ENCODE results near the gene GLB1L2. TPM values are rescaled to one million over a fixed set of nuclear protein-coding genes. Genes with fewer than 3 reads are reported as not detected.
"Not testable (repeated sequence)": the region's sequence is repeated elsewhere in the genome, so short reads cannot be mapped to it uniquely, and the experiment has no call there.

The GLB1L2 gene, protein sequence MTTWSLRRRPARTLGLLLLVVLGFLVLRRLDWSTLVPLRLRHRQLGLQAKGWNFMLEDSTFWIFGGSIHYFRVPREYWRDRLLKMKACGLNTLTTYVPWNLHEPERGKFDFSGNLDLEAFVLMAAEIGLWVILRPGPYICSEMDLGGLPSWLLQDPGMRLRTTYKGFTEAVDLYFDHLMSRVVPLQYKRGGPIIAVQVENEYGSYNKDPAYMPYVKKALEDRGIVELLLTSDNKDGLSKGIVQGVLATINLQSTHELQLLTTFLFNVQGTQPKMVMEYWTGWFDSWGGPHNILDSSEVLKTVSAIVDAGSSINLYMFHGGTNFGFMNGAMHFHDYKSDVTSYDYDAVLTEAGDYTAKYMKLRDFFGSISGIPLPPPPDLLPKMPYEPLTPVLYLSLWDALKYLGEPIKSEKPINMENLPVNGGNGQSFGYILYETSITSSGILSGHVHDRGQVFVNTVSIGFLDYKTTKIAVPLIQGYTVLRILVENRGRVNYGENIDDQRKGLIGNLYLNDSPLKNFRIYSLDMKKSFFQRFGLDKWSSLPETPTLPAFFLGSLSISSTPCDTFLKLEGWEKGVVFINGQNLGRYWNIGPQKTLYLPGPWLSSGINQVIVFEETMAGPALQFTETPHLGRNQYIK
- 1 to 10 TPM; 2.4 to 4.9 TPM for total RNA-seq

DNA sequence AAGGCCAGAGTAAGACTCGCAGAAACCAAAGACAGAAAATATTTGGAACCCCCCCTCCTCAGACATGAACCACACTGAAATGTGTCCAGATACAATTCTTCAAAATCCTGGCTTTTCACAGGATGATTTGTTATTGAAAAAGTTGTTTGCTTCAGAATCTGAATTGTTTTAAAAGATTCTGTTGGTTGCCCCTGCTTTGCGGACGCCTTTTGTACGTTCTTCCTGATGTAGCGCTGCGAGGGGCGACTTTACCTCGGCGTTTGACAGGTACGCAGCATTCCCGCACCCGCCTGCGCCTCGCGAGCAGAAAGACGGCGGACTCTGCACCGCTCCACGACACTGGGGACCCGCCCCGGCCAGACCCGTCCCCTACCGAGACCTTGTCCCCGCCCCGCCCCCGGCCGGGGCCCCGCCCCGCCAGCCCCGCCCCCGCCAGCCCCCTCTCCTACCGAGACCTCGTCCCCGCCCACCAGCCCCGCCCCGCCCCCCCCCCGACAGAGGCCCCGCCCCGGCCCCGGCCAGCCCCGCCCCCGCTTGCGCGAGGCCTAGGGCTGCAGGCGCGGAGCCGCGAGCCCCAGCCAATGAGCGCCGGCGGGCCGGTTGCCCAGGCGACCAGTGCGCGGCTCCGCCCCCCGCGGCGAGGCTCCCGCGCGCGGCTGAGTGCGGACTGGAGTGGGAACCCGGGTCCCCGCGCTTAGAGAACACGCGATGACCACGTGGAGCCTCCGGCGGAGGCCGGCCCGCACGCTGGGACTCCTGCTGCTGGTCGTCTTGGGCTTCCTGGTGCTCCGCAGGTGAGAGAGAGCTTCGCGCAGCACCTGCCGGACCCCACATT, at the start of gene GLB1L2:
Gene GLB1L2 (plus strand): TSS at position 635 of the 835 bp plus-strand sequence. CDS start 74 bp downstream, at position 709.
- DNase-seq (ENCODE audit: low spot score in 2 of 2) (peak; percentile 80 to 81), ATAC-seq (peak; percentile 95 to 96)
- Mint-ChIP-seq H3K36me3 (no peaks in the 10 kb centered on the region), H3K9me3 (no peaks in the 10 kb centered on the region), H3K27ac (peak within 1 kb of the TSS in 1 of 2 donors; percentile 64)

DNA sequence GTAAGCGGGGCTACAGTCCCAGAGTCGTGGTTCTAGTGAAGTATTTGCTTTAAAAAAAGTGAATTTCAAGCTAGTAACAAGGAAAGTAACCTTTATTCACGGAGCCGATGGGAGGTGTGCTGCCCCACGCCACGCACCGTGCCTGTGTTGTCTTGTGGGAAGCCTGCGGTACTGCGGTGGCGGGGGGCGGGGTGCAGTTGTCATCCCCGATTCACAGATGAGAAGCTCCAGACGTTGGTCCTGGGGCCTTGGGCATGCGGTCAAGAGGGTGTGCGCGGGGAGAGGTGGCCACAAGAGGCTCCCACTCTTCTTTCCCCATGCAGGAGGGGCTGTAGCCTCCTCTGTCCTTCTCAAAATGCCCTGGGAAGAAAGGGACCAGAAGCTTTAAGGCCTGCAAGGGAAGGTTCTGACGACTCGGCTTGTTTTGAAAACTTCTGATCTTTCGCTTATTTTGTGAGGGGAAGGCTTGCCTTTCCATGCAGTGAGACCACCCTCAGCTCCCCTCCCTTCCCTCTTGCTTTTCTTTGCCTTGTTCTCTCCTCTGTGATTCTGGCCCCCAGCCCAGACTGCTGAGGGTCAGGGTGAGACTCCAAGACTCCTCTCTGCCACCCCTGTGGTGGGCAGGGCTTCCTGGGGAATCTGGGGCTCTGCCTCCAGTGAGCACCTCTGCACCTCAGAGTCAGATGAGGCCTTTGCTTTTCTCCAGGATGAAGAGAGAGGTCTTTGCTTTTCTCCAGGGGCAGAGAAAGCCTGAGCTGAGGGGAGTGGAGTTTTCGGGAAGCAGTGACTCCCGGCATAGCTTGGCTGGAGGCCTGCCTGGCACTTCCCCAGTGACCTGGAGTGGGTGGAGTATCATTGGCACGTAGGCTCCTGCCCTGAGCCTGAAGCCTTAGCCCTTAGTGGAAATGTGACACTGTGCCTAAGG, 49.4 kb upstream of the GLB1L2 start:
- DNase-seq (ENCODE audit: low spot score in 2 of 2) (no peak), ATAC-seq (no peak)
- Mint-ChIP-seq H3K9me3 (no peaks in the 10 kb centered on the region), H3K36me3 (peaks cover under 1 to 25% of the 10 kb centered on the region in 2 donors), H3K27ac (peak overlapping the region in 1 of 2 donors; percentile 36)

DNA sequence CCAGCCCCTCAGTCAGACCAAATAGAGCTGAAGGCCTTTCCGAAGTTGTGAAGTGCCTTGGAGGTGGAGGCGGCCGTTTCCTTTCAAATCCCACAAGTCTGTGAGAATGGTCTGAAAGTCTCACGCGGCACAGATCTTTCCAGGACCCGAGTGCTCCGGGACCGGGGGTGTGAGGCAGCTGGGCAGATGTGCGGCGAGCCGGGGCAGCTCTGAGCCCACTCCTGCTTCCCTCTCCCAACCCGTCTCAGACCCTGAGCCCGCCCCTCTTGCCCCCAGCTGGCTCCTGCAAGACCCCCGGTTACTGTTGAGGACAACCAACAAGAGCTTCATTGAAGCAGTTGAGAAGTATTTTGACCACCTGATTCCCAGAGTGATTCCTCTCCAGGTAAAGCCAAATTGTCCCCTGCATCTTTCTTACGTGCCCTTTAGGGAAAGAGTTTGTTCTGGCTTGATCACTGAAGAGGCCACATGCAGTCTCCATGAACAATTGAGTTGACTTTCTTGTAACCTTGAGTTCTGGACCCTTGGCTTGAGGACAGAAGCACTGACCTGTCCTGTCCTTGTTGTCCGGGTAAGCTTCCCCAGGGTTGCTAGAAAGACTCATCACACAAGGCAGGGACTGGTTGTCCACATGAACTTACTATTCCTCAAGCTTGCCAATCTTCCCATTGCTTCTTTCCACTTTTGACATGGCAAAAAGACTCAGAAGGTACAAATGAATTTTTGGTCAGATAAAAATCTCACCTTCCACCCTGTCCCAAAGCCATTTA, 48.1 kb upstream of the GLB1L2 start:
- peak overlapping the region in 1 of 2 donors; percentile 14 for H3K27ac Mint-ChIP-seq
- no peaks in the 10 kb centered on the region for H3K9me3 Mint-ChIP-seq
- DNase-seq (ENCODE audit: low spot score in 2 of 2) (no peak), ATAC-seq (no peak)
- H3K36me3 Mint-ChIP-seq = peaks cover 0 to 13% of the 10 kb centered on the region in 2 donors

DNA sequence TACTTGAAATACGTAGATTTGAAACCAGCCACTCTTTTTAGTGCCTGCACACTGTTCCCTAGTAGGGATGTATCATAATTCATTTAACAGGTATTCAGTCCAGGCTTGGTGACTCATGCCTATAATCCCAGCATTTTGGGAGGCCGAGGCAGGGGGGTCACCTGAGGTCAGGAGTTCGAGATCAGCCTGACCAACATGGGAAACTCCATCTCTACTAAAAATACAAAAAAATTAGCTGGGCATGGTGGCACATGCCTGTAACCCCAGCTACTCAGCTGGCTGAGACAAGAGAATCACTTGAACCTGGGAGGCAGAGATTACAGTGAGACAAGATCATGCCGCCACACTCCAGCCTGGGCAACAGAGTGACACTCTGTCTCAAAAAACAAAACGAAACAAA, 47.4 kb upstream of the GLB1L2 start:
- Mint-ChIP-seq H3K36me3 (peaks cover 0 to 10% of the 10 kb centered on the region in 2 donors), H3K27ac (peak overlapping the region in 1 of 2 donors; percentile 14)
- ATAC-seq = not testable (repeated sequence)

DNA sequence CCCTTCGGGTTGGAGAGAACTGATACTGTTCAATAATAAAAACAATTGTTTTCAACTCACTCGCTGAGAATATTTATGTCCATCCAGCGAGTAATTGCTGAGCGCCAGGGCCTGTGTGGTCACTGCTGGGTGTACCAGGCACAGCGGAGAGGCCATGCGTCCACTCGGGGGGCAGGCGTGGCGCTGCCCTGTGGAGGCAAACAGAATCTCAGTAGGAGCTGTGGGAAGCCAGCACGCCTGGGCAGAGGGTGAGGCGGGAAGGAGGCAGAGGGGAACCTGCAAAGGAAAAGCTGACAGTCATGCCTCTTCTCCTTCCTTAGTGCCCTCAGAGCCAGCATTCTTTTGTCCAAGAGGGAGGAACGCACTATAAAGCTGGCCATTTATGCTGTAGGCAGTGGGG, 44.2 kb upstream of the GLB1L2 start:
- ATAC-seq (no peak), DNase-seq (ENCODE audit: low spot score in 2 of 2) (no peak)
- Mint-ChIP-seq H3K27ac (no peak overlapping the region), H3K9me3 (no peaks in the 10 kb centered on the region), H3K36me3 (peaks cover 0 to 10% of the 10 kb centered on the region in 2 donors)

More for the DNA sequence above, 47.4 kb upstream of the GLB1L2 start:
- DNase-seq (ENCODE audit: low spot score in 2 of 2); H3K9me3 Mint-ChIP-seq: not testable (repeated sequence)

DNA sequence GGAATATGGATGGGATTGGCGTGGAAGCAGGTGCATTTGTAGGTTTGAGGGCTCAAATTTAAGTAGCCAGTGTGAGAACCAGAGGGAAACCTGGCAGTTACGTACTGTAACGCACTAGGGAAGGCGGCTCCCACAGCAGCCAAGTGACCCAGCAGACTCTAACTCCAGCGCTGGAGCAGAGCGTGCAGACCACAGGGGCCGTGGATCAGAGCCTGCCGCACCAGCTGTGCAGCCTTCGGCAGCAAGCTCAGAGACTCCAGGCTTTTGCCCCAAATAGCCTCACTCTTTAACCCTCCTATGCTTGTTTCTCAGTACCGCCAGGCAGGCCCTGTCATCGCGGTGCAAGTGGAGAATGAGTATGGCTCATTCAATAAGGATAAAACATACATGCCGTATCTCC, 43.3 kb upstream of the GLB1L2 start:
- ATAC-seq (no peak), DNase-seq (ENCODE audit: low spot score in 2 of 2) (no peak)
- Mint-ChIP-seq H3K36me3 (peaks cover 0 to 10% of the 10 kb centered on the region in 2 donors), H3K27ac (no peak overlapping the region), H3K9me3 (no peaks in the 10 kb centered on the region)

DNA sequence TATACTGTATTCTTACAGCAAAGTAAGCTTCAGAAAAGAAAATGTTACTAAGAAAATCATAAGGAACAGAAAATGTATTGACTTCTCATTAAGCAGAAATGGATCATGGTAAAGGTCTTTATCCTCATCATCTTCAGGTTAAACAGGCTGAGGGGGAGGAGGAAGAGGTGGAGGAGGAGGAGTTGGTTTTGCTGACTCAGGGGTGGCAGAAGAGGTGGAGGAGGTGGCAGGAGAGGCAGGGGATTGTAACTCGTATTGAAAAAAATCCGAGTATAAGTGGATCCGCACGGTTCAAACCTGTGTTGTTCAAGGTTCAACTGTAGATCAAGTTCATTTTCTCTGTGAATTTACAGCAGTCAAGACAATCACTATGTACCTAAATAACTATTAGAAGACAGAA, 42.6 kb upstream of the GLB1L2 start:
- peak overlapping the region in 1 of 2 donors; percentile 47 for H3K27ac Mint-ChIP-seq
- ATAC-seq = no peak
- H3K36me3 Mint-ChIP-seq = peaks cover 0 to 3% of the 10 kb centered on the region in 2 donors
- H3K9me3 Mint-ChIP-seq = no peaks in the 10 kb centered on the region
- no peak for DNase-seq (ENCODE audit: low spot score in 2 of 2)

DNA sequence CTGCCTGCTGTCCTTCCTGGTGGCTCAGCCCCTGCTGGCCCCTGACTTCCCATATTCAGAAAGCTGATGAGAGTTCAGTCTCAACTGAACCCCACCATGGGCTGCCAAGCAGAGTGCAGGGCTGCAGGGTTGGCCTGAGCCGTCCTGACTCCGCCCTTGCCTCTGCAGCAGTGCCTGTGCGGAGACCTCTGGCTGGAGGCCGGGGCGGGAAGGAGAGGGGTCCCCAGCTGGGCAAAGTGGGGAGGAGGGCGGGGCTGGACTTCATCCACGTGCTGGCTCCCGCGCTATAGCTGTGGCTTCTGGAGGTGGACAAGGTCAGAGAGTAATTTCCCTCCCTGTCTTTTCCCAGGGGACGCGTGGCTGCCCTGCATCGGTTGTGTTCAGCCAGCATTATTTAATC, 42.0 kb upstream of the GLB1L2 start:
- no peak for ATAC-seq
- Mint-ChIP-seq H3K27ac (no peak overlapping the region), H3K9me3 (no peaks in the 10 kb centered on the region), H3K36me3 (no peaks in the 10 kb centered on the region)
- no peak for DNase-seq (ENCODE audit: low spot score in 2 of 2)

DNA sequence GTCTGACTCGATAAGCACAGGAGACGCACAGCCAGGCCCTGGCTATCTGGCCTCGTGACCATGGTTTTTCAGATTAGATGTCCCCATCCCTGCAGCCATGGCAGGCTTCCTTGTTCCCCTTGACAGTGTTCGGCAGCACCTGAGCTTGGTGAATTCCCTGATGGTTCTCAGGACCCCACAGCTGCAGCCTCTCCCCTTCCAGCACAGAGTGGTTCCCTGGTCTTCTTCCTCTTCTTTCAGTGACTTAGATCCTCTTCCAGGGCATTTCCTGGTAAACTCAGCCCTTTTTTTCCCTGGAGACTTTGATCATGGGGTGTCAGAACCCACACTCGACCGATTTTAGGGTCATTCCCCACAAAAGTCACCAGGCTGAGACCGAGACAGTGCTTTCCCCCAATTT, 41.1 kb upstream of the GLB1L2 start:
- no peak for DNase-seq (ENCODE audit: low spot score in 2 of 2)
- no peak for ATAC-seq
- H3K27ac Mint-ChIP-seq = no peak overlapping the region
- no peaks in the 10 kb centered on the region for H3K36me3 Mint-ChIP-seq
- H3K9me3 Mint-ChIP-seq = no peaks in the 10 kb centered on the region

DNA sequence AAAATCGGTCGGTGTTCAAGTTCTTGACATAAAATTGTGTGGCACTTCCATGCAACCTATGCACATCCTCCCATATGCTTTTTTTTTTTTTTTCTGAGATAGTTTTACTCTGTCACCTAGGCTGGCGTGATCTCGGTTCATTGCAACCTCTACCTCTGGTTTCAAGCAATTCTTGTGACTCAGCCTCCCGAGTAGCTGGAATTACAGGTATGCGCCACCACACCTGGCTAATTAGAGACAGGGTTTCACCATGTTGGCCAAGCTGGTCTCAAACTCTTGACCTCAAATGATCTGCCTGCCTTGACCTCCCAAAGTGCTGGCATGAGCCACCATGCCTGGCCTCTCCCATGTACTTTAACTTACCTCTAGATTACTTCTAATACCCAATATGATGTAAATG, 40.6 kb upstream of the GLB1L2 start:
- DNase-seq (ENCODE audit: low spot score in 2 of 2) (no peak), ATAC-seq (no peak)
- no peak overlapping the region for H3K27ac Mint-ChIP-seq
- no peaks in the 10 kb centered on the region for H3K9me3 Mint-ChIP-seq
- no peaks in the 10 kb centered on the region for H3K36me3 Mint-ChIP-seq

DNA sequence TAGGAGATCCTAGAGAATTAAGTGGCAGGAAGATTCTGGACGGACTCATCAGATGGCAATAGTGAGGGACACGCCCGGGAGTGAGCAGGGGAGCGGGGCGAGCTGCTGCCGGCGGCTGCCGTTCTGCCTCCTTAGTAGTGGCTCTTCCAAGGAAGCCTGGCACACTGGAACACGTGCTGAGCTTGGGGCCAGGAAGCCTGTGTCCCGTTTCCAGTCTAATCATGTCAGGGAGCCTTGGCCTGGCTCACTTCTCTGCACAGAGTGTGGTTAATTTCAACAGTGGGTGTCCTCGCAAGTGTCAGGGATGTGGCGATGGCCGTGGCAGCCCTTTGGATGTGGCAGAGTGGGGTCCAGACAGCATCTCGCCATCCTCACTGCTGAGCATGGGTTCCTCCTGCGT, 39.1 kb upstream of the GLB1L2 start:
- DNase-seq (ENCODE audit: low spot score in 2 of 2) (no peak), ATAC-seq (no peak)
- no peaks in the 10 kb centered on the region for H3K36me3 Mint-ChIP-seq

DNA sequence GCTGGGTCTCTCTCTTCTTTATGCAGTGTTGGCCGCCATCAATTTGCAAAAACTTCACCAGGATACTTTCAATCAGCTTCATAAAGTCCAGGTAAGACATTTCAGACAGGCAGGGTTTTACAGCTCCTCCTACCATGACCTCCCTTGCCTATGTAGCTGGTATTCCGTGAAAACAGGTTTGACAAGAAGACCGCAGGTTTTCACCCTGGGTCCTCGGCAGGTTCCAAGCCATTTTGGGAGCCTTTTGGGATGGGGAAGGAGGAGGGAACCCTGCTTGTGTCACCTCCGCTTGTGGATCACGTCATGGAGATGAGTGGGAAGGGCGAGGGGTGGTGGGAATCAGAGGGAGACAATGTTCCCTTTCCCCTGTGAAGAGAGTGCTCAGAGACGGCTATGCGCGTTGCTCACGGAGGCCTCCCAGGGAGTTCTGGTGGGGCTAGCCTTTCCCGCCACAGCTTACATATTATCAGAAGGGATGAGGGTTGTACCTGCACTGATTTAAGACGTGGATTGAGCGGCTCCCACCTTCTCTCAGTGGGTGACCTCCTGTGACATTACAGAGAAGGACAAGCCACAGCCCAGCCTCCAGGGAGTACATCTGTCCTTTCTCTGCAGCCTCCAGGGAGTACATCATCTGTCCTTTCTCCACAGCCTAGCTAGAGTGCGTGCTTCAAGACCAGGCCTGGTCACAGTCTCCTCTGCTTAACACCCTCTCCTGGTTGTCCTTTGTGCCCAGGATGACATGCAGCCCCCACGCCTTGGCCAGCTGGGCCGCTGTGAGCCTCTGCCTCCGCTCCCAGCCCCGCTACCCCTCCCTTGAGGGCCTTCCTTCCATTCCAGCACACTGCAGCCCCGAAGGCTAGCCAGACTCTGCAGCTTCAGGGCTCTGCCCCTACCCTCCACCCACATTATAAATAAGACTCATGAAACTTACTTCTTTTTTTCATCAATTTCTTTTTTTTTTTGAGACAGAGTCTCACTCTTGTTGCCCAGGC, 38.4 kb upstream of the GLB1L2 start:
- Mint-ChIP-seq H3K9me3 (no peaks in the 10 kb centered on the region), H3K36me3 (no peaks in the 10 kb centered on the region), H3K27ac (peak overlapping the region in 1 of 2 donors; percentile 29)
- ATAC-seq (no peak), DNase-seq (ENCODE audit: low spot score in 2 of 2) (no peak)

More for the DNA sequence above, 39.1 kb upstream of the GLB1L2 start:
- H3K27ac Mint-ChIP-seq = no peak overlapping the region
- no peaks in the 10 kb centered on the region for H3K9me3 Mint-ChIP-seq

DNA sequence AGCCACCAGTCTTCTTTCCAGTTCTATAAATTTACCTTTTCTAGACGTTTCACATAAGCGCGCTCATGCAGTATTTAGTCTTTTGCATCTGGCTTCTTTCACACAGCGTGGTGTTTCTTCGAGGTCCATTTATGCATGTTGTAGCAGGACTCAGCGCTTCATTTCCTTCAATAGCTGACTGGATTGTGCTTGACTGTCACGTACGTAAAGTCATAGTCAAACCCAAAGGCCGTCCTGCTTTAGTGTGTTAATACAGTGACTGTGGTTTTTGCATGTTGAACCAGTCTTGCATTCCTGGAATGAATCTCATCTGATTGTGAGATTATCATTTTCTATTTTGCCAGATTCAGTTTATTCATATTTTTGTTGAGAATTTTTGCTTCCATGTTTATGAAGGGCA, 37.1 kb upstream of the GLB1L2 start:
- H3K9me3 Mint-ChIP-seq = no peaks in the 10 kb centered on the region
- DNase-seq (ENCODE audit: low spot score in 2 of 2) (no peak), ATAC-seq (peak in 1 of 2 donors; percentile 66)
- H3K36me3 Mint-ChIP-seq = no peaks in the 10 kb centered on the region
- H3K27ac Mint-ChIP-seq = no peak overlapping the region

DNA sequence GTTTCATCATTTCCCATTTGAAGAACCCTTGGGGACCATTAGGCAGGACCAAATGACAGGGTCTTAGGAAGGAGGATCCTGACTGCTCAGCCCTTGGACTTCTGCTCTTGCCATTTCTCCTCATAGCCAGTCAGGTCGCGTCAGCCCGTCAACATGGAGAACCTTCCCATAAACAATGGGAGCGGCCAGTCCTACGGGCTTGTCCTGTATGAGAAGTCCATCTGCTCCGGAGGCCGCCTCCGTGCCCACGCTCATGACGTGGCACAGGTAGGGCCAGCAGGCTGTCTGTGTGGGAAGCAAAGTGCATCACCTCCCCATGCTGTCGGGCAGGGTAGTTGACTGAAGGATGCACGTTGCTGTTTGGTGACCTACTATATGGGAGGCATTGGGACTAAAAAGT, 19.6 kb upstream of the GLB1L2 start:
- ATAC-seq = no peak
- Mint-ChIP-seq H3K36me3 (peaks cover 6 to 16% of the 10 kb centered on the region in 2 donors), H3K9me3 (peaks cover 0 to 12% of the 10 kb centered on the region in 2 donors), H3K27ac (peak overlapping the region; percentile 11)
- no peak for DNase-seq (ENCODE audit: low spot score in 2 of 2)

All from activated naive CD4-positive, alpha-beta T cell treated with anti-CD3 and anti-CD28 coated beads, Interleukin-2, amount 50 U/mL, for 72 hours (primary cell).